Peyer's patch (tissue), 4 donors: ENCODE measurements around the gene CDC42BPA. TPM values are rescaled to one million over a fixed set of nuclear protein-coding genes. Genes with fewer than 3 reads are reported as not detected.

Source experiments
- DNase-seq, 3 donors: peaks; one replicate each; pipeline ENCODE4 v3.0.0-alpha.2; 2017 to 2019
- H3K27ac ChIP-seq, 4 donors: fragments of 200-600 bp; sonication (generic); one replicate each; pipeline ENCODE4 v1.5.1; 2016 to 2019
- H3K27me3 ChIP-seq, 2 donors: fragments of 200-600 bp; sonication (generic); one replicate each; pipeline ENCODE4 v1.5.1; 2019
- H3K36me3 ChIP-seq, 3 donors: fragments of 200-600 bp; sonication (generic); one replicate each; pipeline ENCODE4 v1.5.1; 2016 to 2019
- H3K4me1 ChIP-seq, 4 donors: fragments of 200-600 bp; sonication (generic); one replicate each; pipeline ENCODE4 v1.5.1; 2016 to 2019
- H3K4me3 ChIP-seq, 4 donors: fragments of 200-600 bp; sonication (generic); 1 replicate in 3 of 4; 2 replicates in 1 of 4; pipeline ENCODE4 v1.5.1; 2016 to 2019; ENCODE audit warnings: mild to moderate bottlenecking in 1 of 4
- H3K9me3 ChIP-seq, 4 donors: fragments of 200-600 bp; sonication (generic); one replicate each; pipeline ENCODE4 v1.5.1; 2016 to 2019; ENCODE audit warnings: mild to moderate bottlenecking in 1 of 4
- CTCF ChIP-seq, 6 experiments: fragments of 450-650 bp in 4 of 6; fragments of 200-600 bp in 2 of 6; sonication (generic) in 1 of 6; IDR thresholded peaks; one replicate each; pipeline ENCODE4 v1.5.1; 2017 to 2019; ENCODE audit warnings: antibody characterized with exemption in 6 of 6, mild to moderate bottlenecking in 3 of 6, moderate library complexity in 1 of 6
- POLR2A ChIP-seq, 2 donors: fragments of 450-650 bp; IDR thresholded peaks; one replicate each; pipeline ENCODE4 v1.5.1; 2017; ENCODE audit warnings: antibody characterized with exemption in 2 of 2, mild to moderate bottlenecking in 2 of 2, moderate library complexity in 2 of 2
- total RNA-seq, 4 donors: library from RNA; depleted of rRNA; stranded (reverse); fragments of >200 nt; gene quantifications; one replicate each; pipeline ENCODE4 v1.1.0, GENCODE V29; 2016

CDC42BPA gene
- total RNA-seq, 4 donors from 2014 or later, result 49.3 to 107 (median 53.9) TPM

- Histone ChIP-seq H3K9me3 (no peaks in the 10 kb centered on the region), H3K27me3 (no peaks in the 10 kb centered on the region), H3K4me3 (no peak overlapping the region), H3K27ac (no peak overlapping the region), H3K4me1 (no peaks in the 10 kb centered on the region), H3K36me3 (peaks cover 0 to 37% (median 0%) of the 10 kb centered on the region in 3 donors)
- TF ChIP-seq POLR2A (IDR thresholded peaks at IDR 0.05), result no peak
- no peak for TF ChIP-seq CTCF (IDR thresholded peaks at IDR 0.05)
- DNase-seq, result no peak
These were observed 283.0 kb downstream of the CDC42BPA start for GRCh38 chr1:227035316-227035715.

GRCh38 chr1:227033880-227034279, 284.4 kb downstream of the CDC42BPA start:
- no peak for TF ChIP-seq CTCF (IDR thresholded peaks at IDR 0.05)
- TF ChIP-seq POLR2A (IDR thresholded peaks at IDR 0.05), result no peak
- DNase-seq, result no peak
- H3K4me3 ChIP-seq, result no peak overlapping the region
- peaks cover 0 to 46% (median 0%) of the 10 kb centered on the region in 3 donors for H3K36me3 ChIP-seq
- H3K9me3 ChIP-seq, result no peaks in the 10 kb centered on the region
- no peak overlapping the region for H3K27ac ChIP-seq
- H3K4me1 ChIP-seq, result no peaks in the 10 kb centered on the region
- H3K27me3 ChIP-seq, result no peaks in the 10 kb centered on the region

- H3K4me3 ChIP-seq, result no peak overlapping the region
- peaks cover 0 to 52% (median 0%) of the 10 kb centered on the region in 3 donors for H3K36me3 ChIP-seq
- no peaks in the 10 kb centered on the region for H3K4me1 ChIP-seq
- H3K9me3 ChIP-seq, result no peaks in the 10 kb centered on the region
- no peak for DNase-seq
- no peaks in the 10 kb centered on the region for H3K27me3 ChIP-seq
- H3K27ac ChIP-seq, result no peak overlapping the region
- no peak for TF ChIP-seq POLR2A (IDR thresholded peaks at IDR 0.05)
- no peak for TF ChIP-seq CTCF (IDR thresholded peaks at IDR 0.05)
These were observed 285.9 kb downstream of the CDC42BPA start for GRCh38 chr1:227032396-227032795.

- Histone ChIP-seq H3K9me3 (no peaks in the 10 kb centered on the region), H3K4me3 (no peak overlapping the region), H3K36me3 (peaks cover 0 to 22% (median 0%) of the 10 kb centered on the region in 3 donors), H3K27me3 (no peaks in the 10 kb centered on the region), H3K4me1 (no peaks in the 10 kb centered on the region), H3K27ac (no peak overlapping the region)
- TF ChIP-seq POLR2A (IDR thresholded peaks at IDR 0.05), result no peak
- TF ChIP-seq CTCF (IDR thresholded peaks at IDR 0.05), result no peak
- no peak for DNase-seq
These were observed 301.3 kb downstream of the CDC42BPA start for GRCh38 chr1:227016990-227017389.

- H3K9me3 ChIP-seq, result no peaks in the 10 kb centered on the region
- no peak for DNase-seq
- TF ChIP-seq CTCF (IDR thresholded peaks at IDR 0.05) (no peak), POLR2A (IDR thresholded peaks at IDR 0.05) (no peak)
- H3K27me3 ChIP-seq, result no peaks in the 10 kb centered on the region
- H3K36me3 ChIP-seq, result peaks cover 0 to 9% (median 0%) of the 10 kb centered on the region in 3 donors
- no peak overlapping the region for H3K4me3 ChIP-seq
- no peak overlapping the region for H3K27ac ChIP-seq
- no peaks in the 10 kb centered on the region for H3K4me1 ChIP-seq
These were observed 307.6 kb downstream of the CDC42BPA start for GRCh38 chr1:227010645-227011044.

- no peak for DNase-seq
These were observed 308.4 kb downstream of the CDC42BPA start for GRCh38 chr1:227009937-227010336.

More at GRCh38 chr1:227009937-227010336, 308.4 kb downstream of the CDC42BPA start:
- H3K4me3 ChIP-seq, result no peak overlapping the region
- TF ChIP-seq CTCF (IDR thresholded peaks at IDR 0.05), result no peak
- no peak for TF ChIP-seq POLR2A (IDR thresholded peaks at IDR 0.05)
- H3K36me3 ChIP-seq, result peaks cover 0 to 2% (median 0%) of the 10 kb centered on the region in 3 donors
- H3K27me3 ChIP-seq, result no peaks in the 10 kb centered on the region
- H3K4me1 ChIP-seq, result no peaks in the 10 kb centered on the region
- no peaks in the 10 kb centered on the region for H3K9me3 ChIP-seq
- H3K27ac ChIP-seq, result no peak overlapping the region
